ENCODE measurements around the gene AZIN2.

DNA sequence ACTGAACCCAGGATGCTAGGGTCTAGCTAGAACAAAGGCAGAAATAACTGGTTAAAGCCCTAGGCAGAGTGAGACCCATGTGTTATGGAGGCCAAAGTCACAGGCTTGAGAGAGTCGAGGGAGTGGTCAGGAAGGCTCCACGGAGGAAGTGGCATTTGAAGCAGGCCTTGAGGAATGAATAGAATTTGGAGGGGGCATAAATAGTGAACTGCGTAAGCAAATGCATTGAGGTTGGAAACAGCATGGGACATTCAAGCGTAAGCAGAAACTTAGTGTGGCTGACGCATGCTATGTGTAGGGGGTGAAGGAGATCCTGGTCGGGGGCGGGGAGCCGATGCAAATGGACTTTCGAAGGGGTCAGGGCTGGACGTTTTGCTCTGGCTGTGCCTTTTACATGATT is 11.5 kb downstream of the AZIN2 start:
- TF ChIP-seq, protein P1, sequence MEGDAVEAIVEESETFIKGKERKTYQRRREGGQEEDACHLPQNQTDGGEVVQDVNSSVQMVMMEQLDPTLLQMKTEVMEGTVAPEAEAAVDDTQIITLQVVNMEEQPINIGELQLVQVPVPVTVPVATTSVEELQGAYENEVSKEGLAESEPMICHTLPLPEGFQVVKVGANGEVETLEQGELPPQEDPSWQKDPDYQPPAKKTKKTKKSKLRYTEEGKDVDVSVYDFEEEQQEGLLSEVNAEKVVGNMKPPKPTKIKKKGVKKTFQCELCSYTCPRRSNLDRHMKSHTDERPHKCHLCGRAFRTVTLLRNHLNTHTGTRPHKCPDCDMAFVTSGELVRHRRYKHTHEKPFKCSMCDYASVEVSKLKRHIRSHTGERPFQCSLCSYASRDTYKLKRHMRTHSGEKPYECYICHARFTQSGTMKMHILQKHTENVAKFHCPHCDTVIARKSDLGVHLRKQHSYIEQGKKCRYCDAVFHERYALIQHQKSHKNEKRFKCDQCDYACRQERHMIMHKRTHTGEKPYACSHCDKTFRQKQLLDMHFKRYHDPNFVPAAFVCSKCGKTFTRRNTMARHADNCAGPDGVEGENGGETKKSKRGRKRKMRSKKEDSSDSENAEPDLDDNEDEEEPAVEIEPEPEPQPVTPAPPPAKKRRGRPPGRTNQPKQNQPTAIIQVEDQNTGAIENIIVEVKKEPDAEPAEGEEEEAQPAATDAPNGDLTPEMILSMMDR (IDR thresholded peaks at IDR 0.05) = no peak
- TF ChIP-seq RFX5 (IDR thresholded peaks at IDR 0.05) (no peak), CEBPB (IDR thresholded peaks at IDR 0.05) (no peak), REST (IDR thresholded peaks at IDR 0.05) (no peak), EP300 (IDR thresholded peaks at IDR 0.05) (no peak), POLR2A (IDR thresholded peaks at IDR 0.05; ENCODE audit: low read length) (no peak), JUN (IDR thresholded peaks at IDR 0.05) (no peak), RAD21 (conservative IDR thresholded peaks at IDR 0.05 in 1 of 2, IDR thresholded peaks at IDR 0.05 in 1 of 2) (no peak), SMC3 (IDR thresholded peaks at IDR 0.05) (no peak), RCOR1 (IDR thresholded peaks at IDR 0.05; ENCODE audit: low read depth, low read length) (no peak)
